IPS-18a (cell line): ENCODE measurements around the gene ZMYM3.
A peak's percentile ranks its signal among the peaks of the same experiment; 100 is the strongest.
"Not testable (repeated sequence)": the region's sequence is repeated elsewhere in the genome, so short reads cannot be mapped to it uniquely, and the experiment has no call there.

Source experiments
- H3K27ac ChIP-seq: one replicate; pipeline ENCODE4 v1.5.1; 2013; ENCODE audit warnings: low read length
- H3K27me3 ChIP-seq: one replicate; pipeline ENCODE4 v1.6.1; 2013; ENCODE audit warnings: mild to moderate bottlenecking, low read length; ENCODE audit not compliant: control insufficient read depth, insufficient read depth
- H3K36me3 ChIP-seq: one replicate; pipeline ENCODE4 v1.6.1; 2013; ENCODE audit warnings: low read depth, low read length; ENCODE audit not compliant: control insufficient read depth
- H3K4me1 ChIP-seq: one replicate; pipeline ENCODE4 v1.6.1; 2013; ENCODE audit warnings: low read depth, low read length; ENCODE audit not compliant: control insufficient read depth
- H3K4me3 ChIP-seq: one replicate; pipeline ENCODE4 v1.5.1; 2013; ENCODE audit warnings: low read length
- H3K9ac ChIP-seq: one replicate; pipeline ENCODE4 v1.6.1; 2013; ENCODE audit warnings: mild to moderate bottlenecking, low read length, moderate library complexity
- H3K9me3 ChIP-seq: one replicate; pipeline ENCODE4 v1.6.1; 2013; ENCODE audit warnings: low read depth, low read length; ENCODE audit not compliant: control insufficient read depth

ZMYM3 gene

DNA sequence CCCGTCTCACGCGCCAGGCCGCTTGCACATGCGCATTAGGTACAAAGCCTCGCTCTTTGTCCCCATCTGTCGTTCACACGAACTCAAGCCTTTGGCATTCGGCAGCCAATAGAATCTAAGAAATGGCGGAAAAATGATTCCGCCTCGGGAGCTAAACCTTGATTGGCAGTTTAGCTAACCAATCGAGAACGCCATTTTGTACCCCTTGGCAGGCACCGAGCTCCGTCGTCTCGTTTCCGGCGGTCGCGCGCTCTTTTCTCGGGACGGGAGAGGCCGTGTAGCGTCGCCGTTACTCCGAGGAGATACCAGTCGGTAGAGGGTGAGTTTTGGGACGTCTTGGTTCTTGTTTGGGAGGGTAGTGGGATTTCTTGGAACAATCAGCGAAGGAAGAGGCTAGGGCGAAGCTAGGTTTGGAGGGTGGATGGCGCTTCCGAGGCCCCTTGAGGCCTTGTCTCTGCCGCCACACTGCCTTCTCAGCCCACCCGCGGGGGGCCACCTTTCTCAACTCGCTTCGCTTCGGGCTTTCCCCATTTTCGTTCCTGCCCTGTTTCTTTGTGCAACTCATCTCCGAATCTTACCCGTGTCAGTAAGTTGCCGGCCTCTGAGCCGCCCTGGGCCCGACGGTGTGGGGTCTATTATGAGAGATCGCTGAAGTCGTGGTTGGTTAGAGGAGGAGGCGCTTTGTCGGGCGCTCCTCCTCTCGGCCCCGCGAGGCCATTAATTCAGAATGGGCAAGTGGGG lies 29.6 kb upstream of the ZMYM3 start, which contains the start of gene NONO:
TSS of gene NONO (plus strand) at position 233 of the 741 bp plus-strand sequence. CDS start 7,003 bp downstream, outside the sequence.
- H3K4me1 ChIP-seq = peaks cover 5% of the 10 kb centered on the region
- H3K27ac ChIP-seq = peak within 1 kb of the TSS; percentile 80
- H3K27me3 ChIP-seq = no peaks in the 10 kb centered on the region
- H3K9me3 ChIP-seq = peaks cover 11% of the 10 kb centered on the region
- peak within 1 kb of the TSS; percentile 97 for H3K9ac ChIP-seq
- H3K36me3 ChIP-seq = peaks cover 24% of the 10 kb centered on the region
- H3K4me3 ChIP-seq = peak within 1 kb of the TSS; percentile 93

DNA sequence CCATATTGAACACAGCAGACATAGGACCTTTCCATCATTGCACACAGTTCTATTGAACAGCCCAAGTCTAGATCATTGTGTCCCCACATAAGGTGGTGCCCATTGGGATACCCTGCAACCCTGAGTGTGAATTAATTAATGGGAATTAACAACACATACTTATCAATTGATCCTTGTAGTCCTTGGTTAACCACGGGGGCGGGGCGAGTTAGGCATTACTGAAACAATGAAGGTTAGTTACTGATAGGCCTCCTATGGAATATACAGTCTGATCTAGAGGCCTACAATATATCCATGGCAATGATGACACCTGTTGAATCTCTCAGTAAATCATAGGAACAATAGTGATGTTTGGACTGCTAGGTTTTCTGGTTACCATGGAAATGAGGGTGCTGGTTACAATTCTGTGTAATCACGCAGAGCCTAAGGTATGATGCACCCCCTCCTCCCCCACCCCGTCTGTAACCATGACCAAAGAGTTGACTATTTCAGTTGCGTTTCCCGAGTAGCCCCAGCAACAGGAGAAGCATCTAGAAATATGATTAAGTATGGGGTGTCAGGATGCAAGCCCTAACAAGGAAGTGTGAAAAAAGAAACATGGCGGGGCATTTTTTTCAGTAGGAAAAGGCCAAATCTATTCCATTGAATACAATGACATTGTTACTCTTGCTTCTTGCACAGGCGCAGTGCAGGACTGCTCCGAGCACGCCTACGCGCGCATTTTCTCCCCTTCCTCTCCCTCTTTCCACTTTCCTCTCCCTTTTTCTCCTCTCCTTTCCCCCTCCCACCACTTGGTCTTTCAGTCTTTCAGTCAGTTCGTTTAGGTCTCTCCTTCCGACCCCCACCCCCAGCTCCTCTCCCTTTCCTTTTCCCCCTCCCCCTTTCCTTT lies 28.8 kb upstream of the ZMYM3 start:
- H3K4me1 ChIP-seq = peaks cover 5% of the 10 kb centered on the region
- peak overlapping the region; percentile 40 for H3K9ac ChIP-seq
- H3K4me3 ChIP-seq = peak overlapping the region; percentile 46
- peaks cover 11% of the 10 kb centered on the region for H3K9me3 ChIP-seq
- peak overlapping the region; percentile 1 for H3K27ac ChIP-seq
- H3K27me3 ChIP-seq = no peaks in the 10 kb centered on the region
- H3K36me3 ChIP-seq = peaks cover 22% of the 10 kb centered on the region

GRCh38 chrX:71281300-71281699 lies 27.4 kb upstream of the ZMYM3 start:
- peaks cover 16% of the 10 kb centered on the region for H3K36me3 ChIP-seq
- not testable (repeated sequence) for H3K27me3 ChIP-seq, H3K27ac ChIP-seq, H3K4me3 ChIP-seq, H3K9ac ChIP-seq, H3K4me1 ChIP-seq
- peaks cover 11% of the 10 kb centered on the region for H3K9me3 ChIP-seq

DNA sequence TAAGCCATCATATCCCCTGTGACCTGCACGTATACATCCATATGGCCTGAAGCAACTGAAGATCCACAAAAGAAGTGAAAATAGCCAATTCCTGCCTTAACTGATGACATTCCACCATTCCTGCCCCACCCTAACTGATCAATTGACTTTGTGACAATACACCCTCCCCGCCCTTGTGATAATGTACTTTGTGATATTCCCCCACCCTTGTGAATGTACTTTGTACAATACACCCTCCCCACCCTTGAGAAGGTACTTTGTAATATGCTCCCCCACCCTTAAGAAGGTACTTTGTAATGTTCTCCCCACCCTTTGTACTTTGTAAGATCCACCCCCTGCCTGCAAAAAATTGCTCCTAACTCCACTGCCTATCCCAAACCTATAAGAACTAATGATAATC lies 18.4 kb upstream of the ZMYM3 start:
- H3K27ac ChIP-seq, H3K4me1 ChIP-seq, H3K9me3 ChIP-seq, H3K9ac ChIP-seq, H3K4me3 ChIP-seq, H3K36me3 ChIP-seq, H3K27me3 ChIP-seq: not testable (repeated sequence)

GRCh38 chrX:71269801-71270395 lies 16.0 kb upstream of the ZMYM3 start:
- H3K27ac ChIP-seq = no peak overlapping the region
- H3K27me3 ChIP-seq = no peaks in the 10 kb centered on the region
- no peak overlapping the region for H3K4me3 ChIP-seq
- no peak overlapping the region for H3K9ac ChIP-seq
- H3K9me3 ChIP-seq = no peaks in the 10 kb centered on the region
- no peaks in the 10 kb centered on the region for H3K4me1 ChIP-seq
- no peaks in the 10 kb centered on the region for H3K36me3 ChIP-seq

DNA sequence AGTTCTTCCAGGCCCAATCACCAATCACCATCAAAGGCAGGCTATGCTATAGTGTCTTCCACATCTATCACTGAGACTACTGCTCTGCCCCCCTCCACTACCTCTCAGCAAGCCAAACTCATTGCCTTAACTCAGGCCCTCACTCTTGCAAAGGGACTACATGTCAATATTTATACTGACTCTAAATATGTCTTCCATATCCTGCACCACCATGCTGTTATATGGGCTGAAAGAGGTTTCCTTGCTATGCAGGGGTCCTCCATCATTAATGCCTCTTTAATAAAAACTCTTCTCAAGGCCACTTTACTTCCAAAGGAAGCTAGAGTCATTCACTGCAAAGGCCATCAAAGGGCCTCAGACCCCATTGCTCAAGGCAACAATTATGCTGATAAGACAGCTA lies 14.7 kb upstream of the ZMYM3 start:
- H3K4me3 ChIP-seq, H3K9me3 ChIP-seq, H3K27ac ChIP-seq, H3K36me3 ChIP-seq, H3K4me1 ChIP-seq, H3K27me3 ChIP-seq, H3K9ac ChIP-seq: not testable (repeated sequence)

DNA sequence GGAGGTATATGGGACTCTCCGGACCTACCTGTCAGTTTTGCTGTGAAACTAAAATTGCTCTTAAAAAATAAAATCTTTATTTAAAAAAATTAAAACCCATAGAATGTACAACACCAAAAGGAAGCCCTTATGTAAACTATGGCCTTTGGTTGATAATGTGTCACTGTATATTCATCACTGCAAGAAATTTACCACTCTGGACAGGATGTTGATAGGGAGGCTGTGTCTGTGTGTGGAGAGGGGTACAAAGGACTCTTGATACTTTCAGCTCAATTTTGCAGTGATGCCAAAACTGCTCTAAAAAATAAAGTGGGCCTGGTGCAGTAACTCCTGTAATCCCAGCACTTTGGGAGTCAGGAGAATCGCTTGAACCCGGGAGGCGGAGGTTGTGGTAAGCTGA lies 2.9 kb upstream of the ZMYM3 start:
- H3K4me1 ChIP-seq = peaks cover 11% of the 10 kb centered on the region
- H3K27me3 ChIP-seq = no peaks in the 10 kb centered on the region
- no peaks in the 10 kb centered on the region for H3K36me3 ChIP-seq
- no peak overlapping the region for H3K4me3 ChIP-seq
- peaks cover 15% of the 10 kb centered on the region for H3K9me3 ChIP-seq
- no peak overlapping the region for H3K27ac ChIP-seq
- H3K9ac ChIP-seq = no peak overlapping the region

GRCh38 chrX:71256051-71256450 lies 2.1 kb upstream of the ZMYM3 start:
- Histone ChIP-seq H3K27ac (no peak overlapping the region), H3K9ac (no peak overlapping the region), H3K36me3 (no peaks in the 10 kb centered on the region)

DNA sequence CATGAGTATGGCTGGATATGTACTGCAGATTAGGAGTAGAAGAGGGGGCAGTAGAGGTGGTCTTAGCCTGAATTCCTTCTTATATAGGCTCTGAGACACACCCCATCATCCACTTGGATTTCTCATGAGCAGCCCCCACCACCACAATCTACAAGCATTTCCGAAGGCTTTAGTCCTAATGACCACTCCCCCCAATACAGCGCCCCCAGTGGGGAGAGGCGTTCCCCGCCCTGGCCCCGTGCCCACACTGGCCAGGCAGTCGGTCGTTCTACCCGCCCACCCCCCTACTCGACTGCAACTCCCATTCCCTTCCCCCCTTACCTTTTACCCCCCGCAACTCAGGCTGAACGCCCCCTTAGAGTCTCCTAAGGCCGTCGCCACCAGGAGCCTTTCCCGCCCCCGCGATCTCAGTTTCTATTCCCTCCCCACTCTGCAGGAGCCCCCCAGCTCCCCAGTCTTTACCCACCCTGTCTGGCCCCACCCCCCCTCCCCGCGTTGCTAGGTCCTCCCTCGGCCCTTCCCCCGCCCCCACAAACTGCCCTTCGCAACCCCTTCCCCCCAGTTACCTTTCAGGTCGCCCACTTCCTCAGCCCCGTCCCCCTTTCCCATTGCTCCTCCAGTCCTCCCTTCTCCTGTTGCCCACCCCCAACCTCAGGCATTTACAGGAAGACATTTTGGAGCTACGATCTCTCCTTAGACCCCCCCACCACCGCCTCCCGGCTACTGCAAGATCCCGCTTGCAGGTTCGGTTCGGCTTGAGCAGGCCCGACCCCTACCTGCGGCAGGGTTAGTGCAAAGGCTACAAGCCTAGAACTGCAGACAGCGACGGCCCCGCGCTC lies 468 bp downstream of the ZMYM3 start:
- peak overlapping the region; percentile 71 for H3K4me3 ChIP-seq
- H3K4me1 ChIP-seq = peaks cover 14% of the 10 kb centered on the region
- peaks cover 21% of the 10 kb centered on the region for H3K36me3 ChIP-seq
- no peaks in the 10 kb centered on the region for H3K27me3 ChIP-seq
- no peak overlapping the region for H3K27ac ChIP-seq
- H3K9ac ChIP-seq = peak overlapping the region; percentile 74
- peaks cover 20% of the 10 kb centered on the region for H3K9me3 ChIP-seq

More at GRCh38 chrX:71256051-71256450, 2.1 kb upstream of the ZMYM3 start:
- H3K4me1 ChIP-seq = peaks cover 14% of the 10 kb centered on the region
- no peaks in the 10 kb centered on the region for H3K27me3 ChIP-seq
- H3K9me3 ChIP-seq = peaks cover 15% of the 10 kb centered on the region
- peak overlapping the region; percentile 71 for H3K4me3 ChIP-seq

DNA sequence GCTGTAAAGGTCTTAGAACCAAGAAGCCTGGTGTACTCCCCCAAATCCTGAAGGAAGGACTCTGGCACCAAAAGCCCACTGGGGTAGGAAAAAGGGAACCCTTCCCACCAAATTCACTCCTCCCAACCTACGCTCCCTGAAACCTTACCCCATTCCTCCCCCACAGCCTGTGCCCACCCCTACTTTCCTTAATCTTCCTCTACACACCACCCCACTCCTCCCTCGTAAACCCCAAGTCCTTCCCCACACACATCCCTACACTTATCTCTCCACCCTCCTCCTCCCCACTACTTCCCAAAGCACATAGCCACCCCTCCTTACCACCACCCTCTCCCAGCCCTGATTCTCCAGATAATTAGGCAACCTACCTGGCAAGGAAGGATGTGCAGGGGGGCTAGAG lies 1.7 kb downstream of the ZMYM3 start:
- peaks cover 34% of the 10 kb centered on the region for H3K36me3 ChIP-seq
- no peaks in the 10 kb centered on the region for H3K27me3 ChIP-seq
- H3K9me3 ChIP-seq = peaks cover 20% of the 10 kb centered on the region
- H3K4me1 ChIP-seq = peaks cover 14% of the 10 kb centered on the region
- no peak overlapping the region for H3K27ac ChIP-seq
- peak overlapping the region; percentile 71 for H3K4me3 ChIP-seq
- H3K9ac ChIP-seq = peak overlapping the region; percentile 31
